IMR-90 (cell line): ENCODE data around the gene ARHGEF7. TPM values are rescaled to one million over a fixed set of nuclear protein-coding genes. Genes with fewer than 3 reads are reported as not detected.

Experiments used
- ATAC-seq: fragments of 200-7000 bp; cut with Tn5 transposase; 2 replicates; pipeline ENCODE4 v1.9.1; 2020; ENCODE audit warnings: low read depth, mild to moderate bottlenecking, moderate library complexity
- BruUV-seq: library from RNA; stranded (reverse); fragments of 400-500 nt; replicated peaks from 2 replicates; lab custom pipeline; 2021; lab: Mats Ljungman, UMichigan
- CTCF ChIA-PET: fragments of 300-600 bp; formaldehyde crosslinking; extraction: SDS; loops from one replicate; lab custom pipeline; 2021; ENCODE audit warnings: antibody characterized with exemption; lab: Yijun Ruan, JAX
- POLR2A ChIA-PET: fragments of 300-600 bp; sonication (Branson Sonifier 250); formaldehyde crosslinking; loops from one replicate; lab custom pipeline; 2022; ENCODE audit warnings: antibody characterized with exemption; ENCODE audit not compliant: unreplicated experiment; lab: Charles Lee
- DNase-seq: peaks from one replicate; pipeline ENCODE4 v3.0.0; 2013
- H2AFZ ChIP-seq: replicated peaks from 2 replicates; pipeline ENCODE3; 2013; ENCODE audit warnings: low read length, mild to moderate bottlenecking; ENCODE audit not compliant: poor library complexity
- H2AK5ac ChIP-seq: 2 replicates; pipeline ENCODE4 v1.6.1; 2013; ENCODE audit warnings: low read depth, low read length, inconsistent platforms
- H2AK9ac ChIP-seq: replicated peaks from 2 replicates; pipeline ENCODE3; 2013; ENCODE audit warnings: mild to moderate bottlenecking, low read depth, low read length, moderate library complexity; ENCODE audit not compliant: poor library complexity
- H2BK120ac ChIP-seq: 2 replicates; pipeline ENCODE4 v1.6.1; 2013; ENCODE audit warnings: low read depth, low read length, inconsistent platforms
- H2BK15ac ChIP-seq: 3 replicates; pipeline ENCODE4 v1.6.1; 2013; ENCODE audit warnings: low read depth, low read length, inconsistent platforms
- H2BK20ac ChIP-seq: 2 replicates; pipeline ENCODE4 v1.6.1; 2013; ENCODE audit warnings: low read depth, mild to moderate bottlenecking, inconsistent platforms, low read length, moderate library complexity
- H2BK5ac ChIP-seq: 2 replicates; pipeline ENCODE4 v1.6.1; 2013; ENCODE audit warnings: mild to moderate bottlenecking, low read depth, low read length, inconsistent platforms; ENCODE audit not compliant: poor library complexity, severe bottlenecking
- H3K14ac ChIP-seq: replicated peaks from 2 replicates; pipeline ENCODE4 v1.6.1; 2013; ENCODE audit warnings: low read depth, low read length, inconsistent platforms
- H3K18ac ChIP-seq: 2 replicates; pipeline ENCODE4 v1.6.1; 2013; ENCODE audit warnings: low read depth, low read length, control low read depth
- H3K23ac ChIP-seq: 2 replicates; pipeline ENCODE4 v1.6.1; 2013; ENCODE audit warnings: low read depth, low read length, inconsistent platforms
- H3K27ac ChIP-seq: 2 replicates; pipeline ENCODE4 v1.5.1; 2013; ENCODE audit warnings: mild to moderate bottlenecking, control low read depth, low read length; ENCODE audit not compliant: insufficient read depth
- H3K27me3 ChIP-seq: 2 replicates; pipeline ENCODE4 v1.6.1; 2013; ENCODE audit warnings: low read length; ENCODE audit not compliant: control insufficient read depth, insufficient read depth
- H3K36me3 ChIP-seq: 2 replicates; pipeline ENCODE4 v1.6.1; 2013; ENCODE audit warnings: low read length, mixed read lengths; ENCODE audit not compliant: control insufficient read depth, insufficient read depth
- H3K4ac ChIP-seq: 2 replicates; pipeline ENCODE4 v1.6.1; 2013; ENCODE audit warnings: low read depth, low read length, inconsistent platforms
- H3K4me1 ChIP-seq: 2 replicates; pipeline ENCODE4 v1.6.1; 2013; ENCODE audit warnings: low read length, mixed read lengths; ENCODE audit not compliant: control insufficient read depth, insufficient read depth
- H3K4me2 ChIP-seq: 2 replicates; pipeline ENCODE4 v1.6.1; 2013; ENCODE audit warnings: low read depth, mild to moderate bottlenecking, control low read depth, low read length, moderate library complexity
- H3K4me3 ChIP-seq: 2 replicates; pipeline ENCODE4 v1.5.1; 2013; ENCODE audit warnings: low read depth, mild to moderate bottlenecking, control low read depth, low read length, moderate library complexity; ENCODE audit not compliant: insufficient read depth
- H3K56ac ChIP-seq: 2 replicates; pipeline ENCODE4 v1.6.1; 2013; ENCODE audit warnings: low read length, inconsistent platforms; ENCODE audit not compliant: insufficient read depth; ENCODE audit errors: extremely low read depth
- H3K79me1 ChIP-seq, 2 experiments: 2 replicates each; pipeline ENCODE4 v1.6.1; 2013; ENCODE audit warnings: low read length in 2 of 2, inconsistent platforms in 1 of 2, low read depth in 1 of 2
- H3K9ac ChIP-seq: 2 replicates; pipeline ENCODE4 v1.6.1; 2013; ENCODE audit warnings: low read depth, low read length, control low read depth
- H3K9me1 ChIP-seq: 2 replicates; pipeline ENCODE4 v1.6.1; 2013; ENCODE audit warnings: low read length, inconsistent platforms; ENCODE audit not compliant: insufficient read depth
- H3K9me3 ChIP-seq: 2 replicates; pipeline ENCODE4 v1.6.1; 2013; ENCODE audit warnings: low read length; ENCODE audit not compliant: control insufficient read depth, insufficient read depth
- H4K20me1 ChIP-seq: 2 replicates; pipeline ENCODE4 v1.6.1; 2013; ENCODE audit warnings: low read length, inconsistent platforms; ENCODE audit not compliant: insufficient read depth
- H4K5ac ChIP-seq: 2 replicates; pipeline ENCODE4 v1.6.1; 2013; ENCODE audit warnings: mild to moderate bottlenecking, low read depth, low read length, control low read depth
- H4K8ac ChIP-seq, 2 experiments: 2 replicates each; pipeline ENCODE4 v1.6.1; 2013; ENCODE audit warnings: low read depth in 2 of 2, low read length in 2 of 2, control low read depth in 1 of 2, inconsistent platforms in 1 of 2
- H4K91ac ChIP-seq: 2 replicates; pipeline ENCODE4 v1.6.1; 2013; ENCODE audit warnings: low read depth, low read length, inconsistent platforms; ENCODE audit not compliant: insufficient read depth
- BHLHE40 ChIP-seq: fragments of 150-350 bp; IDR thresholded peaks from 2 replicates; pipeline ENCODE4 v1.6.1; 2016; ENCODE audit warnings: mild to moderate bottlenecking, low read depth, low read length
- CEBPB ChIP-seq: IDR thresholded peaks from 2 replicates; pipeline ENCODE4 v1.6.1; 2012; ENCODE audit warnings: low read depth, low read length, improper control_type of control experiment
- CHD1 ChIP-seq: IDR thresholded peaks from 2 replicates; pipeline ENCODE4 v1.6.1; 2012; ENCODE audit warnings: low read depth, low read length, improper control_type of control experiment
- CTCF ChIP-seq: conservative IDR thresholded peaks from 2 replicates; pipeline ENCODE4 v1.5.1; 2012; ENCODE audit warnings: mild to moderate bottlenecking, low read depth, low read length, improper control_type of control experiment
- ELK1 ChIP-seq: fragments of 150-350 bp; IDR thresholded peaks from 2 replicates; pipeline ENCODE4 v1.6.1; 2016; ENCODE audit warnings: low read depth, mild to moderate bottlenecking, low read length, moderate library complexity, borderline replicate concordance
- FOS ChIP-seq: fragments of 150-350 bp; IDR thresholded peaks from 2 replicates; pipeline ENCODE4 v1.6.1; 2016; ENCODE audit warnings: low read depth, low read length
- MAFK ChIP-seq: IDR thresholded peaks from 2 replicates; pipeline ENCODE4 v1.6.1; 2012; ENCODE audit warnings: low read depth, low read length, improper control_type of control experiment
- MAZ ChIP-seq: IDR thresholded peaks from 2 replicates; pipeline ENCODE4 v1.6.1; 2012; ENCODE audit warnings: low read depth, mild to moderate bottlenecking, low read length, improper control_type of control experiment, moderate library complexity, borderline replicate concordance
- MXI1 ChIP-seq: IDR thresholded peaks from 2 replicates; pipeline ENCODE4 v1.6.1; 2012; ENCODE audit warnings: low read depth, mild to moderate bottlenecking, low read length, moderate library complexity, borderline replicate concordance
- NFE2L2 ChIP-seq: fragments of 150-350 bp; IDR thresholded peaks from 2 replicates; pipeline ENCODE4 v1.6.1; 2016; ENCODE audit warnings: low read depth, mild to moderate bottlenecking, low read length
- POLR2A ChIP-seq: IDR thresholded peaks from 2 replicates; pipeline ENCODE4 v1.6.1; 2012; ENCODE audit warnings: mild to moderate bottlenecking, low read depth, low read length
- RAD21 ChIP-seq: IDR thresholded peaks from 2 replicates; pipeline ENCODE4 v1.6.1; 2012; ENCODE audit warnings: low read length, improper control_type of control experiment
- RCOR1 ChIP-seq: IDR thresholded peaks from 2 replicates; pipeline ENCODE4 v1.6.1; 2012; ENCODE audit warnings: mild to moderate bottlenecking, low read length, improper control_type of control experiment; ENCODE audit not compliant: insufficient replicate concordance
- RFX5 ChIP-seq: IDR thresholded peaks from 2 replicates; pipeline ENCODE4 v1.8.0; 2012; ENCODE audit warnings: low read depth, mild to moderate bottlenecking, low read length, moderate library complexity
- SMC3 ChIP-seq: fragments of 150-350 bp; IDR thresholded peaks from 2 replicates; pipeline ENCODE4 v1.6.1; 2016; ENCODE audit warnings: low read depth, mild to moderate bottlenecking, antibody characterized with exemption, low read length, moderate library complexity
- USF2 ChIP-seq: fragments of 150-350 bp; IDR thresholded peaks from 2 replicates; pipeline ENCODE4 v1.6.1; 2017; ENCODE audit warnings: mild to moderate bottlenecking, antibody characterized with exemption, low read length, low read depth
- WGBS, 2 experiments: methylation state at CpG; one replicate each; pipeline versions ENCODE4 v1.1.5 to v1.1.7; 2013; ENCODE audit warnings: missing lambda C conversion rate in 2 of 2; ENCODE audit not compliant: insufficient read length in 1 of 2; ENCODE audit errors: extremely low coverage in 2 of 2; 5-methylcytosine and 5-hydroxymethylcytosine counted together
- dilution Hi-C: fragments of 300-500 bp; cut with HindIII; formaldehyde crosslinking; loops from one replicate; pipeline ENCODE4 v1.14.3; 2018; ENCODE audit warnings: low sequenced_read_pairs; ENCODE audit not compliant: unreplicated experiment
- in situ Hi-C: fragments of 300-500 bp; cut with MboI; formaldehyde crosslinking; loops from 3 replicates; pipeline ENCODE4 v1.14.3; 2019; ENCODE audit warnings: low sequenced_read_pairs, inconsistent platforms, mixed read lengths
- intact Hi-C: fragments of 100-400 bp; cut with micrococcal nuclease; formaldehyde crosslinking; loops from 2 replicates; pipeline ENCODE4 v1.10.0; 2022
- polyA plus RNA-seq, 3 experiments: library from polyadenylated mRNA; depleted of rRNA; stranded (reverse); fragments of >200 nt; gene quantifications; 2 replicates each; pipeline ENCODE4 v1.2.3, GENCODE V29; 2012; ENCODE audit warnings: low replicate concordance in 1 of 3
- total RNA-seq: library from RNA; depleted of rRNA; stranded (reverse); fragments of >200 nt; gene quantifications from 2 replicates; pipeline ENCODE4 v1.2.3, GENCODE V29; 2012

The ARHGEF7 gene
- total and polyA plus RNA-seq, 2 of the 4 experiments (the other 2 are of a cell fraction) = 32.9 to 59.0 TPM

- Histone ChIP-seq H3K18ac (no peak overlapping the region), H3K27me3 (no peaks in the 10 kb centered on the region), H3K14ac (no peak overlapping the region), H3K36me3 (peaks cover 24% of the 10 kb centered on the region), H4K20me1 (no peaks in the 10 kb centered on the region), H3K4ac (no peak overlapping the region), H3K9ac (no peak overlapping the region), H2BK20ac (no peak overlapping the region), H3K4me1 (peaks cover 6% of the 10 kb centered on the region), H3K9me3 (no peaks in the 10 kb centered on the region), H3K27ac (no peak overlapping the region), H2AFZ (no peak overlapping the region), H4K5ac (no peak overlapping the region), H3K79me1 (peaks cover 28 to 59% of the 10 kb centered on the region in 2 experiments), H4K91ac (no peak overlapping the region), H2AK5ac (no peak overlapping the region), H3K23ac (no peak overlapping the region), H3K9me1 (peaks cover 13% of the 10 kb centered on the region; the same call in 1 of the 2 replicates), H3K56ac (no peak overlapping the region), H4K8ac (no peak overlapping the region), H2BK5ac (no peak overlapping the region), H2BK15ac (no peak overlapping the region), H2BK120ac (no peak overlapping the region), H3K4me3 (no peak overlapping the region), H3K4me2 (no peak overlapping the region), H2AK9ac (no peak overlapping the region)
- no peak for ATAC-seq
- intact Hi-C loops (no loop called here), in situ Hi-C loops (no loop called here), dilution Hi-C loops (no loop called here)
- ChIA-PET CTCF (no interaction called here), POLR2A (no interaction called here)
- WGBS, 2 experiments = 100% methylated on average over 1 of the region's 4 CpGs; no CpG with 5 or more reads in 1 of the 2 experiments
- DNase-seq = no peak
- no TSS peak for BruUV-seq
- TF ChIP-seq ELK1 (no peak), USF2 (no peak), POLR2A (no peak), MAZ (no peak), RFX5 (no peak), MAFK (no peak), RCOR1 (no peak), MXI1 (no peak), CTCF (no peak), NFE2L2 (no peak), BHLHE40 (no peak), CHD1 (no peak), FOS (no peak), SMC3 (no peak), RAD21 (no peak), CEBPB (no peak)
Observed at GRCh38 chr13:111262281-111262680, 147.2 kb downstream of the ARHGEF7 start.
